ENCODE data around the gene AURKA. TPM values are rescaled to one million over a fixed set of nuclear protein-coding genes. Genes with fewer than 3 reads are reported as not detected.

The AURKA gene
- total and polyA plus RNA-seq, 2 of the 8 experiments (the other 6 are each of a cell fraction or from before 2014, with no cell fraction given) = 45.8 to 84.8 TPM

DNA sequence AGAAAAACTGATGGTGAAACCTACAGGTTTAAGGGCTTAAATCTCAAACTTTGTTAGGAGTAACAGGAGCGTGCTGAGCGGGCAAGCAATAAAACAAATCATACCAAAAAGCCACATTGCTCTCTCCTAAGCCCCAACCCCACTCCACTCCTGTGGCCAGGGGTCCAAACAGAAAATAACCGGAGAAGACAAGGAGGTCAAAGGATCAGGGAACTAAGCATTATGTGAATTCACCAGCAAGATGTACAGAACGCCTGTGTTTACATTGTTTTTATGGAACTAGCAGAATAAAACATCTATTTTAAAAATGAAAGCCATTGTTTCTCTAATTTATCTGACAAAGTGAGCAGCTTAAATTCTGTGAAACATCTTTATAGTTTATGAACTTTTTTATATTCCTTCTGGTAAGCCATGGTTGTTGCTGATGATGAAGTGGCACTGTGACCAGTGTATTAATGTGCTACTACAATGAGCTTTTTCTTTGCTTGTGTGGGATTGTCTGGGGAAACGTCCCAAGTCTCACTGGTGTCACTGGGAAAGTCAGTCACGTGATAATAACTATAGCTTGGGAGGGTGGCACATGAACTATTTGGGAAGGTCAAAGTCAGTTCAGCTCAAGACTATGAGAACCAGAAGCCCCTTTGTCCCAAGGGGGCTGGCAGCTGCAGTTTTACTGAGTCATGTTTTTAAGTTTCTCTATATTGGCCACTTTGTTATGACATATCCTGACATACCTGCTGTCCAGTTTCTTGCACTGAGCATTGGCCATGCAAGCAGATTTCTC, 23.5 kb downstream of the AURKA start:
- Histone ChIP-seq H4K5ac (ENCODE audit: insufficient read length, low read depth, low read length) (no peak overlapping the region), H3K23ac (ENCODE audit: insufficient read length) (no peak overlapping the region), H2BK20ac (ENCODE audit: low read length) (no peak overlapping the region), H3K56ac (replicated peaks; ENCODE audit: insufficient read length, low read depth, low read length) (no peak overlapping the region), H2BK15ac (ENCODE audit: low read length) (no peak overlapping the region), H3K4me2 (ENCODE audit: insufficient read depth in 1 of 2, low read depth in 2 of 2, low read length in 2 of 2) (no peak overlapping the region), H3K27me3 (replicated peaks in 1 of 4; ENCODE audit: control insufficient read depth in 3 of 4, extremely low read depth in 1 of 4, insufficient read depth in 3 of 4, low read length in 3 of 4) (no peaks in the 10 kb centered on the region), H3K23me2 (ENCODE audit: low read depth, low read length) (no peaks in the 10 kb centered on the region), H3K4me1 (replicated peaks in 1 of 4; ENCODE audit: control insufficient read depth in 3 of 4, insufficient read depth in 4 of 4, low read length in 3 of 4) (no peaks in the 10 kb centered on the region), H3K9me3 (ENCODE audit: insufficient read depth in 2 of 2, low read depth in 1 of 2, low read length in 1 of 2) (no peaks in the 10 kb centered on the region), H3K4me3 (ENCODE audit: extremely low read depth in 1 of 4, insufficient read depth in 2 of 4, low read depth in 3 of 4, low read length in 4 of 4) (no peak overlapping the region), H3K27ac (ENCODE audit: low read depth, low read length) (no peak overlapping the region), H3K14ac (ENCODE audit: insufficient read length) (no peak overlapping the region), H4K8ac (ENCODE audit: extremely low read depth, insufficient read depth, low read length) (no peak overlapping the region), H3K4ac (replicated peaks; ENCODE audit: insufficient read length, low read depth, low read length) (no peak overlapping the region), H2BK12ac (ENCODE audit: low read depth, low read length) (no peak overlapping the region), H3K36me3 (ENCODE audit: control insufficient read depth in 2 of 4, insufficient read depth in 4 of 4, low read length in 3 of 4) (peaks cover 17 to 43% (median 32%) of the 10 kb centered on the region in 4 experiments; a peak in 7 of 8 replicates), H4K91ac (replicated peaks; ENCODE audit: insufficient read length, low read length) (no peak overlapping the region), H2AFZ (ENCODE audit: low read length) (no peak overlapping the region), H3K18ac (ENCODE audit: extremely low read depth, low read length) (no peak overlapping the region), H2BK5ac (ENCODE audit: low read depth, low read length) (no peak overlapping the region), H3K79me2 (ENCODE audit: control insufficient read depth in 1 of 2, insufficient read depth in 2 of 2, low read length in 2 of 2) (peaks cover 0 to 3% of the 10 kb centered on the region in 2 experiments; a peak in 1 of 4 replicates), H4K20me1 (replicated peaks in 1 of 2; ENCODE audit: control insufficient read depth in 1 of 2, insufficient read depth in 2 of 2, low read length in 2 of 2) (peaks cover 0 to 3% of the 10 kb centered on the region in 2 experiments), H3K79me1 (ENCODE audit: low read depth, low read length) (peaks cover 2% of the 10 kb centered on the region; the same call in 1 of the 2 replicates), H3K9ac (replicated peaks in 1 of 4; ENCODE audit: extremely low read depth in 1 of 4, low read depth in 3 of 4, low read length in 3 of 4) (no peak overlapping the region), H2AK5ac (ENCODE audit: low read depth, low read length) (no peak overlapping the region), H2BK120ac (replicated peaks; ENCODE audit: low read depth, low read length) (no peak overlapping the region)
- FAIRE-seq (no peak), DNase-seq (ENCODE audit: low read depth in 1 of 2, low spot score in 2 of 2) (no peak)
- ChIA-PET CTCF (ENCODE audit: partially characterized antibody) (interaction anchor here (0.6 kb wide), 1 partner anchor 280 kb away, joined by 3 read pairs; no protein-coding TSS in a partner anchor), POLR2A (ENCODE audit: partially characterized antibody) (interaction anchor here (0.7 to 1.6 kb wide), 4 partner anchors 10 to 36 kb away, joined by 3 to 6 read pairs (median 3); partner anchors contain the start of genes AURKA and CSTF1)
- no peak for TF ChIP-seq RXRA (IDR thresholded peaks at IDR 0.05; ENCODE audit: insufficient read depth, low read depth, low read length)
- no peak for TF ChIP-seq NANOG (IDR thresholded peaks at IDR 0.05; ENCODE audit: insufficient read depth, low read depth, low read length, poor library complexity, severe bottlenecking)
- TF ChIP-seq JUN (IDR thresholded peaks at IDR 0.05; ENCODE audit: low read depth, low read length) = no peak
- TF ChIP-seq, protein P1, sequence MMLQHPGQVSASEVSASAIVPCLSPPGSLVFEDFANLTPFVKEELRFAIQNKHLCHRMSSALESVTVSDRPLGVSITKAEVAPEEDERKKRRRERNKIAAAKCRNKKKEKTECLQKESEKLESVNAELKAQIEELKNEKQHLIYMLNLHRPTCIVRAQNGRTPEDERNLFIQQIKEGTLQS (IDR thresholded peaks at IDR 0.05; ENCODE audit: insufficient read depth, low read depth, low read length) = no peak
- no peak for TF ChIP-seq SP4 (IDR thresholded peaks at IDR 0.05; ENCODE audit: low read length)
- no peak for TF ChIP-seq EZH2 (IDR thresholded peaks at IDR 0.05; ENCODE audit: low read depth, low read length, severe bottlenecking)
- 93% methylated on average over 6 of the region's 6 CpGs; no CpG with 5 or more reads in 1 of the 2 experiments for WGBS, 2 experiments (ENCODE audit: extremely low coverage in 1 of 2, insufficient coverage in 1 of 2, insufficient read length in 1 of 2, insufficient replicate concordance in 2 of 2, low coverage in 1 of 2, low lambda C conversion rate in 2 of 2, missing lambda C conversion rate in 1 of 2)

Data from H1 (cell line).